OCI-LY1 (cell line): ENCODE data around the gene ARFIP1.
A peak's percentile ranks its signal among the peaks of the same experiment; 100 is the strongest.

Experiments
- H2AFZ ChIP-seq: fragments of 200-600 bp; sonication (generic), shearing (Covaris generic); 2 replicates; pipeline ENCODE4 v1.6.0; 2014; ENCODE audit warnings: antibody characterized with exemption, mild to moderate bottlenecking, low read length
- H3F3A ChIP-seq: fragments of 200-600 bp; sonication (generic), shearing (Covaris generic); 2 replicates; pipeline ENCODE4 v1.6.0; 2014; ENCODE audit warnings: mild to moderate bottlenecking, antibody characterized with exemption, low read length, moderate library complexity; ENCODE audit not compliant: insufficient read depth
- H3K27ac ChIP-seq: fragments of 200-600 bp; sonication (generic); 2 replicates; pipeline ENCODE4 v1.5.1; 2014; ENCODE audit warnings: low read length, mixed run types, mild to moderate bottlenecking, low read depth; ENCODE audit not compliant: poor library complexity, severe bottlenecking
- H3K27me3 ChIP-seq: fragments of 200-600 bp; sonication (generic); 2 replicates; pipeline ENCODE4 v1.6.0; 2014; ENCODE audit warnings: antibody characterized with exemption, mild to moderate bottlenecking, low read length, moderate library complexity; ENCODE audit not compliant: insufficient read depth
- H3K36me3 ChIP-seq: fragments of 200-600 bp; sonication (generic); 2 replicates; pipeline ENCODE4 v1.6.1; 2014; ENCODE audit warnings: mild to moderate bottlenecking, antibody characterized with exemption, low read length, moderate library complexity, mixed read lengths; ENCODE audit not compliant: insufficient read depth
- H3K4me1 ChIP-seq: fragments of 200-600 bp; sonication (generic); 2 replicates; pipeline ENCODE4 v1.5.1; 2014; ENCODE audit warnings: mild to moderate bottlenecking, low read length, moderate library complexity; ENCODE audit not compliant: insufficient read depth, severe bottlenecking
- H3K4me2 ChIP-seq: fragments of 200-600 bp; sonication (generic), shearing (Covaris generic); 2 replicates; pipeline ENCODE4 v1.6.1; 2014; ENCODE audit warnings: low read length
- H3K4me3 ChIP-seq: fragments of 200-600 bp; sonication (generic); 2 replicates; pipeline ENCODE4 v1.5.1; 2014; ENCODE audit warnings: low read length, low read depth, mild to moderate bottlenecking, mixed read lengths; ENCODE audit not compliant: poor library complexity, severe bottlenecking
- H3K79me2 ChIP-seq: fragments of 200-600 bp; shearing (Covaris generic); 2 replicates; pipeline ENCODE4 v1.6.1; 2016; ENCODE audit warnings: mixed run types, low read length, mixed read lengths; ENCODE audit not compliant: insufficient read depth
- H3K9ac ChIP-seq: fragments of 200-600 bp; sonication (generic), shearing (Covaris generic); 2 replicates; pipeline ENCODE4 v1.6.1; 2014; ENCODE audit warnings: mild to moderate bottlenecking, low read length, mixed read lengths
- H3K9me2 ChIP-seq: fragments of 200-600 bp; sonication (generic), shearing (Covaris generic); 2 replicates; pipeline ENCODE4 v1.6.1; 2014; ENCODE audit warnings: low read depth, mild to moderate bottlenecking, low read length, mixed read lengths
- H3K9me3 ChIP-seq: fragments of 200-600 bp; shearing (Covaris generic); 2 replicates; pipeline ENCODE4 v1.6.1; 2014; ENCODE audit warnings: low read length, mixed read lengths
- H4K20me1 ChIP-seq: fragments of 200-600 bp; sonication (generic), shearing (Covaris generic); 2 replicates; pipeline ENCODE4 v1.6.0; 2016; ENCODE audit warnings: mild to moderate bottlenecking, low read length; ENCODE audit not compliant: insufficient read depth
- CTCF ChIP-seq: fragments of 200-600 bp; sonication (generic), shearing (Covaris generic); IDR thresholded peaks from 2 replicates; pipeline ENCODE4 v1.5.1; 2017; ENCODE audit warnings: mild to moderate bottlenecking, antibody characterized with exemption, low read length, moderate library complexity, mixed read lengths
- EZH2 ChIP-seq: fragments of 200-600 bp; sonication (generic), shearing (Covaris generic); IDR thresholded peaks from 2 replicates; pipeline ENCODE4 v1.8.0; 2017; ENCODE audit warnings: borderline replicate concordance, mixed run types, mild to moderate bottlenecking, antibody characterized with exemption, low read length, moderate library complexity, mixed read lengths

ARFIP1 gene

GRCh38 chr4:152786627-152787026, 6.9 kb downstream of the ARFIP1 start:
- no peaks in the 10 kb centered on the region for H4K20me1 ChIP-seq
- H3F3A ChIP-seq, result no peaks in the 10 kb centered on the region
- no peak overlapping the region for H3K9ac ChIP-seq
- peak overlapping the region; percentile 1 for H3K27ac ChIP-seq
- no peaks in the 10 kb centered on the region for H3K27me3 ChIP-seq
- no peak overlapping the region; the same call in 1 of the 2 replicates for H3K4me2 ChIP-seq
- no peaks in the 10 kb centered on the region for H3K9me3 ChIP-seq
- no peak overlapping the region for H3K4me3 ChIP-seq
- H3K79me2 ChIP-seq, result peaks cover 8% of the 10 kb centered on the region; the same call in 1 of the 2 replicates
- peaks cover 24% of the 10 kb centered on the region for H3K4me1 ChIP-seq
- H3K9me2 ChIP-seq, result no peaks in the 10 kb centered on the region
- no peak for TF ChIP-seq EZH2
- TF ChIP-seq CTCF, result no peak
- no peaks in the 10 kb centered on the region for H3K36me3 ChIP-seq
- H2AFZ ChIP-seq, result no peak overlapping the region

GRCh38 chr4:152795891-152796290, 16.1 kb downstream of the ARFIP1 start:
- Histone ChIP-seq H3K36me3 (no peaks in the 10 kb centered on the region), H3K79me2 (peaks cover 12% of the 10 kb centered on the region; the same call in 1 of the 2 replicates), H2AFZ (no peak overlapping the region), H3F3A (no peaks in the 10 kb centered on the region), H3K9ac (no peak overlapping the region), H3K27me3 (no peaks in the 10 kb centered on the region), H3K4me2 (no peak overlapping the region), H3K27ac (no peak overlapping the region), H3K4me3 (no peak overlapping the region), H3K9me2 (no peaks in the 10 kb centered on the region), H3K9me3 (no peaks in the 10 kb centered on the region), H4K20me1 (no peaks in the 10 kb centered on the region), H3K4me1 (no peaks in the 10 kb centered on the region)
- TF ChIP-seq EZH2, result no peak

GRCh38 chr4:152803541-152803940, 23.8 kb downstream of the ARFIP1 start:
- Histone ChIP-seq H4K20me1 (no peaks in the 10 kb centered on the region), H3K9ac (no peak overlapping the region), H3K4me2 (no peak overlapping the region), H3K9me3 (no peaks in the 10 kb centered on the region), H3K27me3 (no peaks in the 10 kb centered on the region), H3K27ac (no peak overlapping the region), H3K4me3 (no peak overlapping the region), H3K4me1 (peaks cover 4% of the 10 kb centered on the region), H3K79me2 (no peaks in the 10 kb centered on the region), H3K36me3 (peaks cover 7% of the 10 kb centered on the region; the same call in 1 of the 2 replicates), H3K9me2 (no peaks in the 10 kb centered on the region), H2AFZ (no peak overlapping the region), H3F3A (no peaks in the 10 kb centered on the region)
- TF ChIP-seq CTCF, result no peak
- no peak for TF ChIP-seq EZH2

GRCh38 chr4:152805071-152805650, 25.4 kb downstream of the ARFIP1 start:
- TF ChIP-seq EZH2, result no peak
- no peak for TF ChIP-seq CTCF
- H3K79me2 ChIP-seq, result no peaks in the 10 kb centered on the region
- peaks cover 4% of the 10 kb centered on the region for H3K4me1 ChIP-seq

More at GRCh38 chr4:152805071-152805650, 25.4 kb downstream of the ARFIP1 start:
- Histone ChIP-seq H3K9me2 (no peaks in the 10 kb centered on the region; the same call in 1 of the 2 replicates), H3F3A (no peaks in the 10 kb centered on the region), H3K9ac (no peak overlapping the region), H2AFZ (no peak overlapping the region), H3K4me3 (no peak overlapping the region), H4K20me1 (no peaks in the 10 kb centered on the region), H3K27ac (no peak overlapping the region), H3K27me3 (no peaks in the 10 kb centered on the region), H3K36me3 (peaks cover 7% of the 10 kb centered on the region), H3K9me3 (no peaks in the 10 kb centered on the region), H3K4me2 (no peak overlapping the region)
